PC-9 (cell line): ENCODE data around the gene TRPV3. TPM values are rescaled to one million over a fixed set of nuclear protein-coding genes. Genes with fewer than 3 reads are reported as not detected.

ENCODE experiments used
- Bru-seq: library from RNA; stranded (reverse); fragments of 400-500 nt; gene quantifications from one replicate; lab custom pipeline; 2021; lab: Mats Ljungman, UMichigan
- BruChase-seq, 2 experiments: library from RNA; stranded (reverse); fragments of 400-500 nt; gene quantifications; one replicate each; lab custom pipeline; 2021; lab: Mats Ljungman, UMichigan
- BruUV-seq: library from RNA; stranded (reverse); fragments of 400-500 nt; replicated peaks from 2 replicates; lab custom pipeline; 2021; lab: Mats Ljungman, UMichigan
- CTCF ChIA-PET: fragments of 300-600 bp; sonication (Branson Sonifier 250); formaldehyde crosslinking; loops from one replicate; lab custom pipeline; 2022; ENCODE audit warnings: antibody characterized with exemption; lab: Charles Lee
- POLR2A ChIA-PET: fragments of 300-600 bp; sonication (Branson Sonifier 250); formaldehyde crosslinking; loops from one replicate; lab custom pipeline; 2022; ENCODE audit warnings: antibody characterized with exemption; ENCODE audit not compliant: unreplicated experiment; lab: Charles Lee
- DNase-seq, 2 experiments: peaks; one replicate each; pipeline versions ENCODE4 v3.0.0 to v3.0.0-alpha.2; 2015 to 2022; ENCODE audit warnings: mixed read lengths in 1 of 2
- H2AFZ ChIP-seq: fragments of 200-600 bp; sonication (generic); 2 replicates; pipeline ENCODE4 v1.8.1; 2017; ENCODE audit warnings: antibody characterized with exemption
- H3F3A ChIP-seq: fragments of 200-600 bp; sonication (generic); 2 replicates; pipeline ENCODE4 v1.8.1; 2017; ENCODE audit warnings: antibody characterized with exemption, mild to moderate bottlenecking, low read depth; ENCODE audit not compliant: insufficient read depth
- H3K27ac ChIP-seq: fragments of 200-600 bp; sonication (generic); 2 replicates; pipeline ENCODE4 v1.6.1; 2016; ENCODE audit warnings: mixed run types
- H3K27me3 ChIP-seq: fragments of 200-600 bp; sonication (generic); 2 replicates; pipeline ENCODE4 v1.6.1; 2016; ENCODE audit warnings: low read depth, mixed run types; ENCODE audit not compliant: insufficient read depth
- H3K36me3 ChIP-seq: fragments of 200-600 bp; sonication (generic); 2 replicates; pipeline ENCODE4 v1.6.1; 2016; ENCODE audit warnings: low read depth, mixed run types
- H3K4me1 ChIP-seq: fragments of 200-600 bp; sonication (generic); replicated peaks from 2 replicates; pipeline ENCODE4 v1.6.1; 2016; ENCODE audit warnings: mixed run types; ENCODE audit not compliant: insufficient read depth
- H3K4me2 ChIP-seq: fragments of 200-600 bp; sonication (generic); 2 replicates; pipeline ENCODE4 v1.6.1; 2017; ENCODE audit warnings: mixed run types
- H3K4me3 ChIP-seq: fragments of 200-600 bp; sonication (generic); 2 replicates; pipeline ENCODE4 v1.6.1; 2016; ENCODE audit warnings: mixed run types
- H3K79me2 ChIP-seq: fragments of 200-600 bp; sonication (generic); 2 replicates; pipeline ENCODE4 v1.6.1; 2017; ENCODE audit warnings: low read depth, mixed run types
- H3K9me2 ChIP-seq: fragments of 200-600 bp; sonication (generic); 2 replicates; pipeline ENCODE4 v1.8.1; 2017; ENCODE audit warnings: mild to moderate bottlenecking; ENCODE audit not compliant: insufficient read depth
- H3K9me3 ChIP-seq: fragments of 200-600 bp; sonication (generic); 2 replicates; pipeline ENCODE4 v1.8.1; 2016; ENCODE audit warnings: low read depth; ENCODE audit not compliant: insufficient read depth
- H4K20me1 ChIP-seq: fragments of 200-600 bp; sonication (generic); 2 replicates; pipeline ENCODE4 v1.8.1; 2017; ENCODE audit not compliant: insufficient read depth
- EZH2 ChIP-seq: fragments of 200-600 bp; sonication (generic); IDR thresholded peaks from 2 replicates; pipeline ENCODE4 v1.8.0; 2017; ENCODE audit warnings: antibody characterized with exemption, low read depth
- intact Hi-C: fragments of 100-400 bp; cut with micrococcal nuclease; formaldehyde crosslinking; loops from one replicate; pipeline ENCODE4 v1.10.0; 2022; ENCODE audit not compliant: unreplicated experiment
- long read RNA-seq: library from polyadenylated mRNA; stranded (forward); transcript quantifications from one replicate; pipeline ENCODE4 v2.0.0, GENCODE V29; 2022
- total RNA-seq: library from RNA; stranded (reverse); gene quantifications from 2 replicates; pipeline ENCODE4 v1.2.3, GENCODE V29; 2021
- TF ChIP-seq, protein P1 (sequence below): fragments of 200-600 bp; sonication (generic); conservative IDR thresholded peaks from 2 replicates; pipeline ENCODE4 v1.6.1; 2017; ENCODE audit warnings: mixed run types, antibody characterized with exemption, mild to moderate bottlenecking, moderate library complexity

TRPV3 gene
- total RNA-seq (1.5 and 1.9 TPM in 2 replicates), Bru-seq, nascent RNA (percentile 35 among the genes with signal in this experiment), BruChase-seq, experiment 1, labeled RNA remaining after a 2-hour chase (percentile 32 among the genes with signal in this experiment), BruChase-seq, experiment 2, labeled RNA remaining after a 6-hour chase (percentile 38 among the genes with signal in this experiment)
- long read RNA-seq, partial matches to known transcripts, result 0 of 1 reads
- long read RNA-seq, other reads (novel, unspliced or antisense), result 1 of 1 reads

DNA sequence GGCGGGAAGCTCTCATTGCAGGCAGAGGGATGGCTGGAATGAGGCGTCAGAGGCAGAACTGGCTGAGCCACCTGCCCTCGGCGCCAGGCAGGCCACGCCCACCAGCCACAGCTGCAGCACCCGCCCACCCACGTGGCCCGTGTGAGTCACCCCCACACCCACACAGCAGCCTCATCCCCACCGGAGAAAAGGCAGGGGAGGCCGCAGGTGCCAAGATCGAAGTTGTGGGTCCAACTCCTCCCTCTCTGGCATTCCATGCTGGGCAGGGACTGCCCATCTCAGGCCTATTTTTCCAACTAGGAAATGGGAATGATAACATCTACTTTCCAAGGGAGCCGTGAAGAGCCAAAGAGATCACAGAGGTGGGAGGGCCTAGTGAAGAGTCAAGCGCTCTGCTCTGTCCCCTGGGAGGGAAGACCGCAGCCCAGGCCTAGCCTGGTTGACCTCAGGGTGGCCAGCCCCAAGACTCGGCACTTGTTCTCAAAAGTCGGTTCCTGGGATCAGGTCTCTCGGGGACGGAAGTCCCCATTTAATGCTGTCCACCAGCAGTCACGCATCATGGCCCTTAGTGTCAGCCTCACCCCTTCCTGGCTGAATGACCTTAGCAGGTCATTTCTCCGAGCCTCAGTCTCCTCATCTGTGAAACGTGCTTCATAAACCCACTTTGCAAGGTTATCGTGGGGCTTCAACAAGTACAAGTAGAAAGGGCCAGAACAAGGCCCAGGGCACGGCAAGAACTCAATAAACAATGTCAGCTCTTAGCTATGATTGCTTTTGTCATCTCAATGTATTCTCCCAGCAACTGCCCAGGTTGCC, at the start of gene TRPV3:
TRPV3 (minus strand) TSS at position 45 of the 816 bp plus-strand sequence. CDS start 2,962 bp downstream, outside the sequence.
- H3K4me2 ChIP-seq, result peak within 1 kb of the TSS; percentile 68
- H3K9me2 ChIP-seq, result no peaks in the 10 kb centered on the region
- ChIA-PET CTCF (interaction anchor here (0.5 kb wide), 1 partner anchor 722 kb away, joined by 4 read pairs; no protein-coding TSS in a partner anchor), POLR2A (interaction anchor here (0.6 to 1.3 kb wide), 3 partner anchors 35 to 109 kb away, joined by 4 to 7 read pairs (median 4); partner anchors contain the start of genes CTNS and SHPK)
- H2AFZ ChIP-seq, result peak within 1 kb of the TSS; percentile 69
- DNase-seq, result peak; percentile 64 to 97
- intact Hi-C loops, result no loop called here
- no peaks in the 10 kb centered on the region for H3K27me3 ChIP-seq
- H3K36me3 ChIP-seq, result no peaks in the 10 kb centered on the region
- BruUV-seq, result no TSS peak
- no peaks in the 10 kb centered on the region for H4K20me1 ChIP-seq
- H3K4me3 ChIP-seq, result peak within 1 kb of the TSS; percentile 7; the same call in 1 of the 2 replicates
- peaks cover 14% of the 10 kb centered on the region for H3F3A ChIP-seq
- no peak for TF ChIP-seq EZH2
- peak within 1 kb of the TSS; percentile 60 for H3K27ac ChIP-seq
- H3K79me2 ChIP-seq, result no peaks in the 10 kb centered on the region
- H3K4me1 ChIP-seq, result peaks cover 29% of the 10 kb centered on the region
- no peaks in the 10 kb centered on the region for H3K9me3 ChIP-seq

DNA sequence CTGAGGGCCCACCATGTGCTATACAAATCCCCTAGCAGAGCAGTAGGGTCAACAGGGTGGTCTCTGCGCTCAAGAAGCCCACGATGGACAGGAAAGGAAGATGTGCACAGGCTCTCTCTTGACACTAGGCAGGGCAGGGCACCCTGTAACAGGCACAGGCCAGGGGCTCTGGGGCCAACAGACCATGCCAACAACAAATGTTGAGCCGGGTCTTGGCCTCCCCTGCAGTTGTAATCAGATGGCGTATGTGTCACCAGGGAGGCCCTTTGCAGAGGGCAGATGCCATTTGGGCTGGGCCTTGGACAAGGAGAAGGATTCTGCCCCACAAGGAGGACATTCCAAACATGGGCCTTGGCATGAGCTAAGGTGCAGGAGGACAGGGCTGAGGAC, 46.3 kb upstream of the TRPV3 start:
- POLR2A ChIA-PET, result no interaction called here
- H3K27ac ChIP-seq, result peak overlapping the region; percentile 28; the same call in 1 of the 2 replicates
- CTCF ChIA-PET, result no interaction called here

DNA sequence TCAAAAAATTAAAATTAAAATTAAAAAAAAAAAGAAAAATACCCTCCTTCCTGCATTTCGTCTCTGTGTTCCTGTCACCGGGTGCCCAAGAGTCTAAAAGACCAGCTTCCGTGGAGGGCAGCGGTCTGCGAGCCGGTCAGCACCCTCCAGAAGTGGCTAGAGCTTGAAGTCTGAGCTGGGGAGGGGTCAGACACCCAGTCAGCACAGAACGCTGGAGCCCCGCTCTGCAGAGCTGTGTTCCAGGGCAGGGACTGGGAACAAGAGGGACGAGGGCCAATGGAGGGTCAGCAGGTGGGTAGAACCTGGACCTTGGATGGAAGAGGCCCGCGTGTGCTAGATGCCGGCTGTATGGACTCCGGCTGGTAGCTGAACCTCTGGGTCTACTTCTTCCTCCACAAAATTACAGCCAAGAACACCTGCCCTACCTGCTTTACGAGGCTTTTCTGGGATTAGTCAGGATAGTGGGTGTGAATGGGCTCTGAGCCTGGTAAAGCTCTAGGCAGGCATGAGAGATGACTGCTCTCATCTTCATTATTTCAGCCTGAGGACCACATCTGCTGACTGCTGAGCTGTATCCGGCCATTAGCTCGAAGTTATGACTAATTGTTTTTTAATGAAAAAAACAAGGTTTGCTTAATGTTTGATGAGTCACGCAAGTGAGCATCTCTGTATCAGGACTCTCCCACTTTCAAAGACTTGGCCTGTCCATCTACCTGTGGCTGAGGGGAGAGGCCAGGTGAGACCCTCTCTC, 45.7 kb upstream of the TRPV3 start:
- TF ChIP-seq, protein P1, sequence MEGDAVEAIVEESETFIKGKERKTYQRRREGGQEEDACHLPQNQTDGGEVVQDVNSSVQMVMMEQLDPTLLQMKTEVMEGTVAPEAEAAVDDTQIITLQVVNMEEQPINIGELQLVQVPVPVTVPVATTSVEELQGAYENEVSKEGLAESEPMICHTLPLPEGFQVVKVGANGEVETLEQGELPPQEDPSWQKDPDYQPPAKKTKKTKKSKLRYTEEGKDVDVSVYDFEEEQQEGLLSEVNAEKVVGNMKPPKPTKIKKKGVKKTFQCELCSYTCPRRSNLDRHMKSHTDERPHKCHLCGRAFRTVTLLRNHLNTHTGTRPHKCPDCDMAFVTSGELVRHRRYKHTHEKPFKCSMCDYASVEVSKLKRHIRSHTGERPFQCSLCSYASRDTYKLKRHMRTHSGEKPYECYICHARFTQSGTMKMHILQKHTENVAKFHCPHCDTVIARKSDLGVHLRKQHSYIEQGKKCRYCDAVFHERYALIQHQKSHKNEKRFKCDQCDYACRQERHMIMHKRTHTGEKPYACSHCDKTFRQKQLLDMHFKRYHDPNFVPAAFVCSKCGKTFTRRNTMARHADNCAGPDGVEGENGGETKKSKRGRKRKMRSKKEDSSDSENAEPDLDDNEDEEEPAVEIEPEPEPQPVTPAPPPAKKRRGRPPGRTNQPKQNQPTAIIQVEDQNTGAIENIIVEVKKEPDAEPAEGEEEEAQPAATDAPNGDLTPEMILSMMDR, result no peak
- TF ChIP-seq EZH2, result no peak
- Histone ChIP-seq H3K4me3 (no peak overlapping the region), H3K79me2 (no peaks in the 10 kb centered on the region), H2AFZ (no peak overlapping the region), H3K9me3 (no peaks in the 10 kb centered on the region), H3F3A (peaks cover 26% of the 10 kb centered on the region), H3K27ac (peak overlapping the region; percentile 28; the same call in 1 of the 2 replicates), H3K4me1 (peaks cover 13% of the 10 kb centered on the region), H3K36me3 (peaks cover 8% of the 10 kb centered on the region; the same call in 1 of the 2 replicates), H3K27me3 (no peaks in the 10 kb centered on the region), H4K20me1 (no peaks in the 10 kb centered on the region; the same call in 1 of the 2 replicates), H3K9me2 (no peaks in the 10 kb centered on the region), H3K4me2 (peak overlapping the region; percentile 31; the same call in 1 of the 2 replicates)
- intact Hi-C loops, result no loop called here
- ChIA-PET POLR2A (no interaction called here), CTCF (interaction anchor here (0.6 to 0.7 kb wide), 2 partner anchors 48 to 278 kb away, joined by 3 to 6 read pairs; no protein-coding TSS in a partner anchor)
- peak; percentile 39 to 88 for DNase-seq
- no TSS peak for BruUV-seq

More for the DNA sequence above, 46.3 kb upstream of the TRPV3 start:
- H3K36me3 ChIP-seq, result peaks cover 8% of the 10 kb centered on the region; the same call in 1 of the 2 replicates
- TF ChIP-seq EZH2, result no peak
- TF ChIP-seq, protein P1, result no peak
- H3F3A ChIP-seq, result peaks cover 26% of the 10 kb centered on the region
- H3K4me3 ChIP-seq, result no peak overlapping the region
- no peaks in the 10 kb centered on the region; the same call in 1 of the 2 replicates for H4K20me1 ChIP-seq
- peaks cover 13% of the 10 kb centered on the region for H3K4me1 ChIP-seq
- H3K9me3 ChIP-seq, result no peaks in the 10 kb centered on the region
- no peaks in the 10 kb centered on the region for H3K79me2 ChIP-seq
- DNase-seq, result no peak
- no peaks in the 10 kb centered on the region for H3K27me3 ChIP-seq
- intact Hi-C loops, result no loop called here
- 0 out of 2 replicates have a peak overlapping the region, but pooled peaks have one; percentile 8 for H3K4me2 ChIP-seq
- H2AFZ ChIP-seq, result no peak overlapping the region
- no peaks in the 10 kb centered on the region for H3K9me2 ChIP-seq
- BruUV-seq, result no TSS peak
